ENCODE results near the gene ZNF780A.
"Not testable (repeated sequence)": the region's sequence is repeated elsewhere in the genome, so short reads cannot be mapped to it uniquely, and the experiment has no call there.

ZNF780A gene

DNA sequence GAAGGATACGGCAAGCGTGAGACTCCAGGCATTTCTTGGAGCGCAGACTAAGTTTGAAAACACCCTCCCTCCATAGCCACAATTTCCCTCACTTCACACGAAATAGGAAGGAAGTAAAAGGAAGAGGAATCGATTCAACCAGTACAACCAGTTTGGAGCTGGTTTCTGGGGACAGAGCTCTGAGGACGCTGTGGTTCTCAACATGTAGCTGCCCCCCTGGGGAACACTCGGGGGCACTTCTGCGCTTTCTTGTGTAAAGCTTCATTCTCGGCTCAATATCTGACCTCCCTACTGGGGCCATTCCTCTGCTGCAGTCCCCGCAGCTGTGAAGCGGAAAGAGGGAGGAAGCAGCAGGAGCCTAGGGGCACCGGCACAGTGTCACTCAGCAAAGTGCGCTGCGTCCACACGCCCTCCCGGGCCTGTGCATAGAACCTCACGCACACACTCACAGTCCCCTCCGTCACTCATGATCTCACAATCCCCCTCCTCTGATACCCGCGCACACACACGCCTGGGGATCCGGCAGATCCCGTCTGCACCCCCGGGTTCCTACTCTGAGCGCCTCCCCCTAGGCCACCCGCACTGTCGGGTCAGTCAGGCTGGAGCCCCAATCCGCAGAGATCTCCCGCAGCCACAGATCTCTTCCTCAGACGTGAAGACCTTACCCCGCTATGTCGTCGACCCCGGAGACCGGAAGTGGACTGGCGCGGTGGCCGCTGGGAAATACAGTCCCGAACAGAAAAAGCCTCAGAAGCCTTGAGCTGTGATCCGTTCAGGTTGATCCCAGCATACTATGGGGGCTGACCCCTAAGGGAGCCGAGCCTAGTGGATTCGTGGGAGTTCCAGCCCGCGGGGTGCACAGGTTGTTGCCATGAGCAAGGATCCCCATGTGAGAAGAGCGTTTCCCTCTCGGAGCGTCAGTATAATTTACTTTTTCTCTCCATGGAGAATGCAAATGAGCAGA, at the start of gene ZNF780A:
ZNF780A (minus strand) TSS at position 703 of the 964 bp plus-strand sequence. CDS start 6,190 bp downstream, outside the sequence.
- peak; percentile 65 for DNase-seq

DNA sequence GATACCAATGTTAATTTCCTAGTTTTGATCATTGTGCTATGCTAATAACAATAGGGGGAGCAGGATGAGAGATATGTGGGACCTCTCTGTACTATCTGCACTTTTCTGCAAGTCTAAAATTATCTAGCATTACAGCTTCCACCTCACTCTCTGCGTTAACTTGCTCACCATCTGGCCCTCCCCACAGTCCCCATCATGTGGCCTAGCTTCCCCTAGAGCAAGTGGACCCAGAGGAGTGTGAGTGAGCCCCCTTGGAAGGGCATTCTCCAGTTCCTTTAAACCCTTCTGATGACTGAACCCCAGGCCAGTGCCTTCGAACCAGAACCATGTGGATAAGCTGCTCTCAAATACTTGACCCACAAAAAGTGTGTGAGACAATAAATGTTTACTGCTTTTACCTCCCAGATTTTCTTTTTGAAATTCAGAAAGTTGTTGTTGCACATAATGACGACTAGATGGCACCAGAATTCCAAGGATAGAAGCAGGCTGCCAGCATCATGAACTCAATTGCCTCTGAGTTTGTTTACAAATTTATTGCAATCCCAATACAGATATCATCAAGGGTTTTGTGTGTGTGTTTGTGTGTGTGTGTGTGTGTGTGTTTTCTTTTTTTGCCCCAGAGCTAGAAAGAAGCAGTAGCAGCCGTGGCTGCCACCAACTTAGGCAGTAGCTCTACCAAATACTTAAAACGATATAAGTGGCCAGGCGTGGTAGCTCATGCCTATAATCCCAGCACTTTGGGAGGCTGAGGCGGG, 49.0 kb upstream of the ZNF780A start:
- DNase-seq = peak; percentile 64

- DNase-seq = no peak
Observed at GRCh38 chr19:40136818-40137217, 46.1 kb upstream of the ZNF780A start.

DNA sequence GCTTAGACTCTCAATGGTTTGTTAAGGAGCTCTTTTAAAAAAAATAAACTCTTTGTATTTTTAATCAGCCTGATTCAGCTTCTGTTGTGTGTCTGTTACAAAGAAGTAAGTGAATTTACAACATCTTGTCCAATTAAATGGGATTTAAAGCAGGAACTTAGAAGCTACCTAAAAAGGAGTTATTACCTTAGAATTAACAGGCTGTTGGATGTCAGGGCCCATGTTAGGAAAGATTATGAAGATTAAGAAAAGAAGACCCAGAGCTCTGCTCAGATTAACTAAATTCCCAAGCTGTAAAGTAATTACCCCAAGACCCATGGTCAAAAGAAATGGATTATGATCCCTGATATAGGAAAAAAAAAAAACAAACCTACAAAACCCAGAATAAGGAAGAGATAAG, 44.1 kb upstream of the ZNF780A start:
- no peak for DNase-seq

- no peak for DNase-seq
Observed at GRCh38 chr19:40133491-40133890, 42.7 kb upstream of the ZNF780A start.

DNA sequence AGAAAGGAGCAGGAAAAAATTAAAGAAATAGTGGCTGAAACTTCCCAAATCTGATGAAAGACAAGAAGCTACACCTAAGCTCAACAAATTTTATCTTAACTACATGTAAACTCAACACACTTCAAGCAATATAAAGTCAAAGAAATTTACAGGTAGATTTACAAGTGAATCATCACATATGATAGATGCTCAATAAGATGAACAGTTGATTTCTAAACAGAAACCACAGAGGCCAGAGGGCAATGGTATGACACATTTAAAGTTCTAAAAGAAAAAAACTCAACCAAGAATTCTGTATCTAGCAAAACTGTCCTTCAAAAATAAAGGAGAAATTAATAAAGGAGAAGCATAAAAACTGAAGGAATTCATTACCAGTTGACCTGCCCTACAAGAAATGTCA, 39.3 kb upstream of the ZNF780A start:
- DNase-seq = no peak

GRCh38 chr19:40129425-40129824, 38.7 kb upstream of the ZNF780A start:
- DNase-seq = no peak

- DNase-seq = no peak
Observed at GRCh38 chr19:40128991-40129390, 38.2 kb upstream of the ZNF780A start.

DNA sequence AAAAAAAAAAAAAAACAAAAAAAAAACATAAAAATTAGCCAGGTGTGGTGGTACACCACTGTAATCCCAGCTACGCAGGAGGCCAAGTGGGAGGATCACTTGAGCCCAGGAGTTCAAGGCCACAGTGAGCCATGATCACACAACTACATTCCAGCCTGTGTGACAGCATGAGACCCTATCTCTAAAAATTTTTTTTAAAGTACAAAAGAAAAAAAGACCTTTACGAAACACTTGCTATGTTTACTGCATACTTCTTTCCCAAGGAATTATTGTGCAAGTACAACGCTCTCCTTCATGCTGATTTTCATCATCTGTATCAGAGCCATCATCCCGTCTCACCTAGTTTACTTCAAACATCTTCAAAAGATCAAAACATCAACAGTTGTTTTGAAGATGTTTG, 28.6 kb upstream of the ZNF780A start:
- no peak for DNase-seq

- not testable (repeated sequence) for DNase-seq
Observed at GRCh38 chr19:40118638-40119037, 27.9 kb upstream of the ZNF780A start.

- no peak for DNase-seq
Observed at GRCh38 chr19:40116075-40116474, 25.3 kb upstream of the ZNF780A start.

GRCh38 chr19:40114119-40114518, 23.4 kb upstream of the ZNF780A start:
- not testable (repeated sequence) for DNase-seq

GRCh38 chr19:40112271-40112670, 21.5 kb upstream of the ZNF780A start:
- DNase-seq = not testable (repeated sequence)

- DNase-seq = no peak
Observed at GRCh38 chr19:40110570-40110969, 19.8 kb upstream of the ZNF780A start.

- no peak for DNase-seq
Observed at GRCh38 chr19:40104754-40105153, 14.0 kb upstream of the ZNF780A start.

- no peak for DNase-seq
Observed at GRCh38 chr19:40103600-40103999, 12.9 kb upstream of the ZNF780A start.

DNA sequence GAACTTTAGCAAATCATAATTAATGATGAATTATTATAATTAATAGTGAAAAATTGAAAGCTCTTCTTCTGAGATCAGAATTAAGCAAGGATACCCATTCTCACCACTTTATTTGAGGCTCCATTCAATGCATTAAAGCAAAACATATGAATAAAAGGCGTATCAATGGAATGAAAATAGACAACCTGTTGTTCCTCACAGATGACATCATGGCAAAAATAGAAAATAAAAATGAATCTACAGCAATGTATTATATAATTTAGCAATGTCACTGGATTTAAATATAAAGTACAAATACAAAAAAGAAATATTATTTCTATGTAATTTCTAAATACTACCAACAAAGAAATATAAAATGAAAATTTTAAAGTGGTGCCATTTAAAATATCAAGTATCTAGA, 11.1 kb upstream of the ZNF780A start:
- no peak for DNase-seq

DNA sequence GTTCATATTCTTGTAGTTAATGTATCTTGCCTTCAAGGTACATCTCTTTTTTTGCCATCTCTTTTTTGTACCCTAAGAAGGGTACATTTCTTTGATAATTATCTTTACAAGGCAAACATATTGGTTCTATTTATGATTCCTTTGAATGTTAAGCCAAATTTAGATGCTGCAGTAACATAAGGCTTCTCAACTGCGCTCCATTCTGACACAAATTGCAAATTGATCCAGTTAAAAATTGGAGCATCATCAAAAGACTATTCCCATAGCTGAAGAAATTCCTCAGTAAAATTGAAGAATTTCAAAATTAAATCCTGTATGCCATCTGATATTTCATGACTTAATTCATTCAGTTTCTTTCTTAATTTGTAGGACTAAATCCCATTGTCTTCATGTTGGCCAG, 2.7 kb upstream of the ZNF780A start:
- no peak for DNase-seq

DNA sequence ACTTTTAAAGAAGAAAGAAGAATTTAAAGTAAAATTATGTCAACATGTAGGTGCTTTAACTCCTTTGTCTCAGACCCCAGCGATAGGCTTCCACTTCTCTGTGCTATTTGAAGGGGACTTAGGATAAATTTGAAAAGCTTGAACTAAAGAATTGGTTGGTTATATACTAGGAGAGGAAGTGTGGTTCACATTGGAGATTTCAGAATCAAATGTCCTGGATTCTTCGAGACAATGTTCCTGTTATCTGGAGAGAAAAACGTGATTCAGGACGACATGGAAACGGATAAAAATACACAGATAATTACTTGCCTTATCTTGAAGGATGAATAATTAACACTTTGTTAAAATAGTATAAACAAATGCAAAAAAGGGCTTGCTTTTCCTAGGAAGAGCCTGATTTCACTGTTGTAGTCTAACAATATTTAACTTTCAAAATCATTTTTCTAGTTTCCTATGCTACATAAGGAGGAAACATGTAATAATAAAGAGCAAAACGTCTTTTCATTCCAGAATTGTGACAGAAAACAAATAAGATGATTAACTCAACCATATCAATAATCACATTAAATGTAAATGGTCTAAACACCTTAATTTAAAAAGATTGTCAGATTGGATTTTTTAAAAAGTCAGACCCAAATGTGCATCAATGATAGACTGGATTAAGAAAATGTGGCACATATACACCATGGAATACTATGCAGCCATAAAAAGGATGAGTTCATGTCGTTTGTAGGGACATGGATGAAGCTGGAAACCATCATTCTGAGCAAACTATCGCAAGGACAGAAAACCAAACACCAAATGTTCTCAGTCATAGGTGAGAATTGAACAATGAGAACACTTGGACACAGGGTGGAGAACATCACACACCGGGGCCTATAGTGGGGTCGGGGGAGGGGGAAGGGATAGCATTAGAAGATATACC, 724 bp upstream of the ZNF780A start:
- DNase-seq = no peak

DNA sequence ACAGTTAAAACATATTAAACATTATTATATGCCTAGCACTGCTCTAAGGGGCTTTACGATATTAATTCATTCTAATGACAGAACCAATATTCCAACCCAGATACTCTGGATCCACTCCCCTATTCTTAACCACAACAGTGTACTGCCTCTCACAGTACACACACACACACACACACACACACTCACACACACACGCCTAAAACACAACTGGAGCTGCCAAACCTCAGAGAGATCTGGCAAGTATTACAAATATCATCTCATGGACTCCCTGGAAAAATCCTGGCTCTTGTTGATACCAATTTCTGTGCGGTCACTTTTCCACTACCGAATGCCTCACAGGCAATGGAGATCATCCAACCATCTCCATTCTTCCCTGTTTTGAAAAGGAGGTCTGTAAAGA, 1.3 kb downstream of the ZNF780A start:
- no peak for DNase-seq

DNA sequence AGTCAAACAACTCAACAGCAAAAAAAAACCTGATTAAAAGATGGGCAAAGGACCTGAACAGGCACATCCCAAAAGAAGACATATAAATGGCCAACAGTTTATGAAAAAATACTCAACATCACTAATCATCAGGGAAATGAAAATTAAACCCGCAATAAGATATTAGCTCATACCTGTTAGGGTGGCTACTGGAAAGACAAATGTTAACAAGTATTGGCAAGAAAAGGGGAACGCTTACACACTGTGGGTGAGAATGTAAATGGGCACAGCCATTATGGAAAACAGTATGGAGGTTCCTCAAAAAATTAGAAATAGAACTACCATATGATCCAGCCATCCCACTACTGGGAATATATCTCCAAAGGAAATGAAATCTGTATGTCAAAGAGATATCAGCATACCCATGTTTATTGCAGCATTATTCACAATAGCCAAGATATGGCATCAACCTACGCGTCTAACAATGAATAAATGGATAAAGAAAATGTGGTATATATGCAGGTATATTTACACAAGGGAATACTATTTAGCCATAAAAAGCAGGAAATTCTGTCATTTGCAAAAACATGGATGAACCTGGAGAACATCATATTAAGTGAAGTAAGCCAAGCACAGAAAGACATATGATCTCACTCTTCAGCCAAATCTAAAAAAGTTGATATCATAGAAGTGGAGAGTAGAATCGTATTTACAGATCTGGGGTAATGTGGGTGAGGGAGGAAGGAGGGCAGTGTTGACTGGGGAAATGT, 2.3 kb downstream of the ZNF780A start:
- DNase-seq = no peak

GRCh38 chr19:40084948-40085347, 5.8 kb downstream of the ZNF780A start:
- DNase-seq = no peak
